GM19452 (cell line): Measurements from ENCODE around the gene CRELD2.

Source experiments
- ATAC-seq: cut with Tn5 transposase; IDR thresholded peaks from one replicate; pipeline ENCODE4 v1.9.1; 2021; ENCODE audit not compliant: unreplicated experiment

Gene CRELD2

GRCh38 chr22:49910229-49911155 is 7.9 kb upstream of the CRELD2 start:
- no peak for ATAC-seq

- no peak for ATAC-seq
Measured at GRCh38 chr22:49911881-49912625, 6.4 kb upstream of the CRELD2 start.

GRCh38 chr22:49913026-49913425 is 5.4 kb upstream of the CRELD2 start:
- ATAC-seq = no peak

GRCh38 chr22:49913446-49913845 is 5.0 kb upstream of the CRELD2 start:
- ATAC-seq = no peak

- ATAC-seq = no peak
Measured at GRCh38 chr22:49914256-49914655, 4.2 kb upstream of the CRELD2 start.

GRCh38 chr22:49915610-49916009 is 2.8 kb upstream of the CRELD2 start:
- no peak for ATAC-seq

- ATAC-seq = no peak
Measured at GRCh38 chr22:49916831-49917230, 1.6 kb upstream of the CRELD2 start.

GRCh38 chr22:49918911-49919881 is 762 bp downstream of the CRELD2 start:
- ATAC-seq = no peak

- no peak for ATAC-seq
Measured at GRCh38 chr22:49920859-49921258, 2.4 kb downstream of the CRELD2 start.

- no peak for ATAC-seq
Measured at GRCh38 chr22:49921508-49922278, 3.3 kb downstream of the CRELD2 start.

- no peak for ATAC-seq
Measured at GRCh38 chr22:49922484-49922883, 4.0 kb downstream of the CRELD2 start.

GRCh38 chr22:49922926-49923325 is 4.5 kb downstream of the CRELD2 start:
- no peak for ATAC-seq

- no peak for ATAC-seq
Measured at GRCh38 chr22:49923445-49923844, 5.0 kb downstream of the CRELD2 start.

GRCh38 chr22:49924113-49924833 is 5.8 kb downstream of the CRELD2 start:
- no peak for ATAC-seq

GRCh38 chr22:49925525-49926128 is 7.2 kb downstream of the CRELD2 start:
- no peak for ATAC-seq

GRCh38 chr22:49926916-49927315 is 8.5 kb downstream of the CRELD2 start:
- no peak for ATAC-seq

- no peak for ATAC-seq
Measured at GRCh38 chr22:49927483-49928184, 9.2 kb downstream of the CRELD2 start.

GRCh38 chr22:49928185-49928495 is 9.7 kb downstream of the CRELD2 start:
- ATAC-seq = no peak
